HS-5 (cell line): ENCODE data around the gene LAMA5.

Experiments
- DNase-seq: peaks from one replicate; pipeline ENCODE4 v3.0.0-alpha.2; 2012; ENCODE audit warnings: low read depth

Gene LAMA5

DNA sequence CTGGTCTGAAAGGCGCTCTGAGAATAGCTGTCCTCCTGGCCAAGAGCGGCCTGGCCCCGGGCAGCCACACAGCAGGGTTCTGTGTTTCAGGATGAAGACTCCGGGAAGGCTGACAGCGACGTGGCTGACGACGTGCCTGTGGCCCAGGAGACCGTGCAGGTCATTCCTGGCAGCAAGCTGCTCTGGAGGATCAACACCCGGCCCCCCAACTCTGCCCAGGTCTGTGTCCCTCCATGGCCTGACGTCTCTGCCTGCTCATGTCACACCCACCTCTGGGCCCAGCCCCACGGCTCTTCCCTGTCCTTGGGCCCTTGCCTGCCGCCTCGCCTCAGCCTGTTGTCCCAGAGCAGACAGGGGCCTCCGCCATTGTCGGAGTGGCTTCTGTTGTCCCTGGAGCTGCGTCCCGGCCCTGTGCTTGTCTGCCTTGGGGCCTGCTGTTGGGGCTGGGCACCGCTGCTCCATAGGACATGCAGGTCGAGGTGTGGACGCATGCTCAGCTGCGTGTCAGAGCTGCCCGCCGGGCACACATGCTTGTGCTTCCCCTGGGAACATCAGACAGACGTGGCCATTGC lies 80.5 kb downstream of the LAMA5 start:
- no peak for DNase-seq

DNA sequence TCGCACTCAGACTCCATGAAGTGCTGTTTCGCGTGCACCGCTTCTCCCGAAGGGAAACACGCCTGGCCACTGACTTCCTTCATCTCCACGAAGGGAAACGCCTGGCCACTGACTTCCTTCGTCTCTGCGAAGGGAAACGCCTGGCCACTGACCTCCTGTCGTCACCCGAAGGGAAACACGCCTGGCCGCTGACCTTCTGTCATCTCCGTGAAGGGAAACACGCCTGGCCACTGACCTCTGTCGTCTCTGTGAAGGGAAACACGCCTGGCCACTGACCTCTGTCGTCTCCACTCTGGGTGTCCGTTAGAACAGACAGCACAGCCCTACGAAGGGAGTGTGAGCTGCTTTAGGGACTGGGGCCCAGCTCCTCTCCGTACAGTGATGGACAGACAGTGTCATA lies 81.4 kb downstream of the LAMA5 start:
- no peak for DNase-seq

DNA sequence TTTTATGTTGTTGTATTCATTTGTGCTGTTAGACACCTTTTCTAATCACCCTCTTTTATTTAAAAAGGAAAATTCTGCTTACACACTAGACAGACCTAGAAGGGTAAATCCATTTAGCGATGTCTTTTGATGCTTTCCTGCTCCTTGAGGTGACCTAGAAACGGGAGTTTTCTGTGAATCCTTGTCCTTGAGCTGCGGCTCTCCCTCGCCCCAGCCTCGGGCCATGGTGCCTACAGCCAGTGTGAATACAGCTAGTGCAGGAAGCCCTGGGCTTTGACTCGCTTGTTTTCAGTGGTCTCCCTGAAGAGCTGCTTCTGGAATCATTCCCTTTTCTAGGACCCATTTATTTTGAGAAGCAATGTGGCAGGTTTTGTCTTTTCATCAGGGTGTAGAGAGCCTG lies 82.0 kb downstream of the LAMA5 start:
- DNase-seq, result no peak

DNA sequence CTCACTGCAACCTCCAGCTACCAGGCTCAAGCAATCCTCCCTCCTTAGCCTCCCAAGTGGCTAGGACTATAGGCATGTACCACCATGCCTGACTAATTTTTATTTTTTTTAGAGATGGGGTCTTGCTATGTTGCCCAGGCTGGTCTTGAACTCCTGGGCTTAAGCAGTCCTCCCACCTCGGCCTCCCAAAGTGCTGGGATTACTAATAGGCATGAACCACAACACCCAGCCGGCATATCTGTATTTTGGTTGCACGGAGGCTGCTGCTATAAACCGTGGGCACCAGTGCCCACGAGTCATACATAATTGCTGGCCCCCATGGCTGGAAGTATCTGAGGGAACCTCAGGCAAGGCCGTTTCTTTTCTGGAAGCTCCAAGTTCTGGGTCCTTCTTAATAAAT lies 82.7 kb downstream of the LAMA5 start:
- no peak for DNase-seq

DNA sequence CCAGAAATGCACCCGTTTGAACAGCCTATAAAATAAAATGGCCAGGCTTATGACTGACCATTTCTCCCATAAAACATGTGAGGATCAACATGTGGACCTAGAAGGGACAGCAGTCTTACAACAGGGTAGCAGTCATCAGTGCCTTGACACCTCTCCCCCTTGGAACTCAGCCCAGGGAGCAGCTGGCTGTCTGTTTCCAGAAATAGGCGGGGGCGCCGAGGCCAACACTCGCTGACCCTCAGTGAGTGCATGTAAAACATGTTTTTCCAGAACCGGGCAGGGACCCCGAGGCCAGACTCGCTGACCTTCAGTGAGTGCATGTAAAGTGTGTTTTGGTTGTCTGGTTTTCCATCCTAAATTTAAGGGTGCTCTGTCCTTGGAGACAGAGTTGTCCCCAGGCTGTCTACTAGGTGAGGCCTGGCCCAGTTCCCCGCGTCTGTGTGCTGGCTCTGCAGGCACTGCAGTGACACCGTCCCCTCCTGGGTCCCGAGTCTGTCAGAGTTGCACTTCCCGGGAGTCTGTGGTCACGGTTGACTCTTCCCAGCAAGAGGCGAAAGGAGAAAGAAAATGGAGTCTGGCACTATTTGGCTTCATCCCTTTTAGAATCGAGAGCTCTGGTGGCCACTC lies 84.1 kb downstream of the LAMA5 start:
- no peak for DNase-seq

DNA sequence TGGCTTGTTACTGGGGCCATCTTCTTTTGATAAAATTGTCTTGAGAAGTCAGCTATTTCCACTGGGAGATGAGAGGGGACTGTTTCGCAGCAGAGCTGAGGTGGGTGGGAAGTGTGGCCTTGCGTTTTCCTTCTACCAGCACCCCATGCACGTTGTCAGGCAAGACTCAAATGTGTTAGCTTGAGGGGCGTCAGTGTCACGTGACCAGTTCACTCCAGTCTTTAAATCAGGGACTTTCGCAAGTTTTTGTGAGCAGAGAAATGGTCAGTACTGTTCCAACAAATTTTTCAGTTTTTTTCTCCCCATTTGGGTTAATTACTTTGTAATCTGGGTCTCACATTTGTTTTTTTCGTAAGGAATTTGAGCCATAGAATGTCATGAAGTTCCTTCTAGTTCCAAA lies 85.0 kb downstream of the LAMA5 start:
- no peak for DNase-seq

DNA sequence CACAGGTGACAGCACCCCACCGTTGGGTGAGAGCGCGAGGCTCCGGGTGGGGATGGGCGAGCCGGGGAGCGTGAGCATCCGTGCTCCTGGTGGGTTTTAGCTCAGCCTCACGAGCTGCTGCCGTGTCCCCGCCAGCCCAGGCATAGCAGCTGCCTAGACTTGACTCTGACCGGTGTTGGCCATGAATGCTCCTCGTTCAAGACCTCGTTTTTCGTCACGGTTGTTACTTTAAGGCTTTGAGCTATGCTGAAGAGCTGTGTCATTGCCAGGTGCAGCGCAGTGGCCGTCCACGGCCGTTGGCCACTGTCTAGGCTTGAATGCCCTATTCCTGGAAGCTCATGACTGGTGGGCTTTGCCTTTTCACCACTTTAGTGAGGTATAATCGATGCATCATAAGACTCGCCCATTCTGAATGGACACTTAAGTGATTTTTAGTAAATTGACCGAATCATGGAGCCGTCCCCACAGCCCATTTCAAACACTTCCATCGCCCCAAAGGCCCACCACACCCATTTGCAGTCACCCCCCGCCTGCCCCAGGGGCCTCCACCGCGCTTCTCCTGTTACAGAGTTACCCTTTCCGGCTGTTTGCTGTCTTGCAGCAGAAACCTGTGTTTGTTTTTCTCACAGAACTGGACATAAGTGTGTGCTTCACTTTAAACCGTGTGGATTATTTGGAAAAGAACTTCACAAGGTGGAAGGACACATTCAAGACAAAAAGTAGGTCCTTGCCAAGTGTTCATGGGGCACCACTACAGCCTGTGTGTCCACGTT lies 85.8 kb downstream of the LAMA5 start:
- no peak for DNase-seq

DNA sequence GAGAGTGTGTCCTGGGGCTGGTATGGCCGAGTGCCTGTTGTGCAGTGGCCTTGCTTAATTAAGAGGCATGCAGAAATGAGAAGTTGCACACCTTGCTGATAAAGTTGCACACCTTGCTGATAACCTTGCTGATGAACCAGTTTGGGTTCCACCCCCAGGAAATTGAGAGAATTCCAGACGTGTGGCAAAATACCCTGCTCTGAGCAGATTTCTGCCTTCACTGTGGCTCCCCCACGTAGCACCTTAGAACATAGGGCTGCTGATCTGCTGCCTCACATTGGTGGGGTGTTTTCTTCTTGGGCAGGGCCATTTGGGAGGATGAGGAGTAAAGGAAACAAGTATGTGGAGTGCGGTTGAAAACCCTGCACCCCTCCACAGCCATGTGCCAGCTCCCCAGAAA lies 86.8 kb downstream of the LAMA5 start:
- no peak for DNase-seq

DNA sequence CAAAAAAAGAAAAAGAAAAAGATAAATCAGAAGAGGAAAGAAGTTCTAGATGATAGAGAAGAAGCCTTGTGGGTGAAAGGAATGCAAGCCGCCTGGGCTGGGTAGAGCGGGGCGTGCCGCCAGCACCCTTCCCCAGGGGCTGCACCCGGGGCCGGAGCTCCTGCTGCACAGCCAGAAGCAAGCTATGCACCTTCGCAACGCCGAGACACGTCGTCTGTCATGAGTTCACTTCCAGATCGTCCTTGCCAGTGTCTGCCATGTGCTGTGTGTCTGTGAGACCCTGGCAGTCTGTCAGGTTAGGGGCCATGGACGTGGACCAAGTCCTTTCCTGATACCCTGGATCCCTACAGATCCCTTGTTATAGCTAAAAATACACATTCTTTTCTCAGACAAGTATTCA lies 89.9 kb downstream of the LAMA5 start:
- no peak for DNase-seq

DNA sequence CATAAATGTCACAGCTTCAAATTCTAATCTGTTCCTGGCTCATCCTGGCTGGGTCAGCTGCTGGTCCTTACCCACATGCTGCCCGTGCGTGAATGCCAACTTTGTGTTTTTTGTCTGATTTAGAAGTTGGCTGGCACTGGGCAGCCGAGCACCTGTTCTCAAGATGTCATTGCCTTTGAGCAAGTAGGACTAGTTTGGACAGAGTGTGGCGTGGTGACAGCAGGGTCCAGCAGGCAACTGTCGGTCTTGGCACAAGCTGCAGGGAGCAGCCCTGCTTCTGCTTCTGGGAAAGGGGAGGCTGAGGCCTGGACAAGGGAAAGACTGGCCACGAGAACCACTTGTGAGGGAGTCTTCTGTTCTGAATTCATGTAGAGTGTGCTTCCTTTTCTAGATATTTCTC lies 90.7 kb downstream of the LAMA5 start:
- no peak for DNase-seq

DNA sequence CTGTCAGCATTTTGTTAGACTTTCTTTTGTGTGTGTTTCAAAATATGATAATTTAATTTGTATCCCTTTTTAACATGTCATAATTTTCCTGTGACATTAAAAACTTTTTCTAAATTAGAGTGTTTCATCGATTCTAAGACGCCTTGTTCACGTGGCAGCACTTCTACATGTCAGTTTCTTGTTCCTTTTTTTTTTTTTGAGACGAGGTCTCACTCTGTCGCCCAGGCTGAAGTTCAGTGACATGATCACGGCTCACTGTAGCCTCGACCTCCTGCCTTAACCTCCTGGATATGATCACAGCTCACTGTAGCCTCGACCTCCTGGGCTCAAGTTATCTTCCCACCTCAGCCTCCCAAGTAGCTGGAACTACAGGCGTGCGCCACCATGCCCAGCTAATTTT lies 91.9 kb downstream of the LAMA5 start:
- DNase-seq, result no peak

DNA sequence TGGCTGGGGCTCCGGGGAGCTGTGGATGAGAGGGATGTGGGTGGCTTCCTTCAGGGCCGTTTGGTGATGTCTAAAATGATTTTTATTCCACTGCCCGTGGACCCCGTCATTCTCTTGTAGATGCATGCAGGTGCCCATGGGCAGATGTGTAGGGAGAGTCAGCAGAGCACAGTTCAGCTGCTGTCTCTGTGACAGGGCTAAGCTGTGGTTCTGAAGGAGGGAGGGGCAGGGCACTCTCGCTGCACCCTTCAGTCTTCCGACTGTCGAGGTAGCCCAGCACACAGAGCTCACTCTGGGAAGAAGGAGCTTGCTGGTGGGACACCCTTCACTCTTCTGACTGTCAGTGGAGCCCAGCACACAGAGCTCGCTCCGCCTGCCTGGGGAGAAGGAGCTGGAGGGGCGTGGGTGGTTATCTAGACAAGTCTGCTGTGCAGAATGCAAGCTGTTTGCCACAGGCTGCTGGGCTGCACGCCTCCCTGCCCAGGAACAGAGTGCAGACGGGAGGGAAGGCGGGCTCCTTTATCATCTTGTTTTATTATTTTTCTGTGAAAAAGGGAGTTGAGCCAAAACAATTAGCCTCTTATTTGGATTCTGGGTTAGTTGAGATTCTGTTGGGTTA lies 92.7 kb downstream of the LAMA5 start:
- no peak for DNase-seq

DNA sequence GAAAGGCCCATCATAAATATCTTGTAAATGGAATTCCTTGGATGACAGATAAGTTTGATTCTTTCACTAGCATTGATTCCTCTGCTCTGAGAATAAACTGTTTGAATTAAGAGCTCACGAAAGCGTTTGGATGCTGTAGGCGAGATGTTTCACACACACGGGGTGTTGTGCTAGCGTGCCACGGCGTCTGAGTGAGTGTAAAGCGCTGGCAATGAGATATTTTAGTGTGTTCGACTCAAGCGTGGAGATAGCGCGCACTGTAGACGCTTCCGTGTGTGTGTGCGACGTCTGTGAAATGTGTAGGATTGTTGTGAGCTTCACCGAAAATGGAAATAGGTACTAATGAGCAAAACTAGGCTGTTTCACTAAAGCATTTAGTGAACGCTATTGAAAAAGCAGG lies 93.7 kb downstream of the LAMA5 start:
- DNase-seq, result no peak

DNA sequence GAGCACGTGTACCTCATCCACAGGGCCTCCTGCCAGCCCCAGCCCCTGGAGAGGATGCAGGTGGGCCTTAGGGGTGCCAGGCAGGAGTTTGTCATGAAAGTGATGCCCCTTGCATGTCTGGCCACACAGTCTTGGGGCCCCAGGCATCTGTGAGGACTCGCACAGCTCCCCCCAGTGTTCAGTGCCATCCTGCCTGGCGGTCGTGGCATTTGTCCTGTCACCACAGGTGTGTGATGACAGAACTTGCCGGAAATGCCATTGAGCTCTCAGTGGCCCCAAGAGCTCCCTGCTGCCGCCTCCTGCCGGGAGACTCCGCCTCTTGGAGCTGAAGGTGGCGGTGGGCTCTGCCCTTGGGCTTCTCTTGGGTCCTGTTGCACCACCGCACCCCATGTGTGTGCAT lies 94.9 kb downstream of the LAMA5 start:
- DNase-seq, result no peak

DNA sequence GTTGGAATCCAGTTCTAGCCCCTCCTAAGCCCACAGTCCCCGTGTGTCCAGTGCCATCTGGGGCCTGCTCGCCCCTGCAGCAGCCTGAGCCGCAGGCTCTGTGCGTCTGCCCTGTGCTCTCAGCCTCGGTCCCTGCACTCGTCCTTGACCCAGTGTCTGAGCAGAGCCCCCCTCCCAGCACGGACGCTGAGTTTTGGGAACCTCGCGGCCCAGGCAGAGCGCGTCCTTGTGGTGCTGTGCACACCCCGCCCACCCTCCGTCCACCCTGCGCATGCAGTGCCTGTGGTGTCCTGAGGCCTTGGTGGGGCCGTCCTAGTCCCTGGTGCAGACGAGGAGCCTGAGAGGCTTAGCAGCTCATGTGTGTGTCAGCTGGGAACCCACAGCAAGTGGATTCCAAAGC lies 97.2 kb downstream of the LAMA5 start:
- no peak for DNase-seq

DNA sequence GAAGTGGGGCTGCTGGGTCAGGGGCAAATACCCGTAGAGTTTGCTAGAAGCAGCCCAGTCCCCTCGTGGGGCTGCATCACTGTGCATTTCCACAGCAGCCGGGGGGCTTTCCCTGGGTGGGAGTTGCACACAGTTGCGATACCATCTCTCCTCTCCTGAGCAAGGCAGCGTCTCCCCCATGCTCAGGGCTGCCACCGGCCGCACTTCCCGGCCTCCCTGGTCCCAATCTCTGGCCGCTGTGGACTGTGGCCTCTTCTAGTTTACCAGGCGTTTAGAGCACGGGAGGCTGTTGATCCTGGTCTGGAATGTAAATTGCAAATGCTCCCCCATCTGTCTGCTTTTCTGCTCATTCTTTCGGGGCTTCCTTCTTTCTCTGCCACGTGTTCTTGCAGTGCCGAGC lies 97.7 kb downstream of the LAMA5 start:
- no peak for DNase-seq

DNA sequence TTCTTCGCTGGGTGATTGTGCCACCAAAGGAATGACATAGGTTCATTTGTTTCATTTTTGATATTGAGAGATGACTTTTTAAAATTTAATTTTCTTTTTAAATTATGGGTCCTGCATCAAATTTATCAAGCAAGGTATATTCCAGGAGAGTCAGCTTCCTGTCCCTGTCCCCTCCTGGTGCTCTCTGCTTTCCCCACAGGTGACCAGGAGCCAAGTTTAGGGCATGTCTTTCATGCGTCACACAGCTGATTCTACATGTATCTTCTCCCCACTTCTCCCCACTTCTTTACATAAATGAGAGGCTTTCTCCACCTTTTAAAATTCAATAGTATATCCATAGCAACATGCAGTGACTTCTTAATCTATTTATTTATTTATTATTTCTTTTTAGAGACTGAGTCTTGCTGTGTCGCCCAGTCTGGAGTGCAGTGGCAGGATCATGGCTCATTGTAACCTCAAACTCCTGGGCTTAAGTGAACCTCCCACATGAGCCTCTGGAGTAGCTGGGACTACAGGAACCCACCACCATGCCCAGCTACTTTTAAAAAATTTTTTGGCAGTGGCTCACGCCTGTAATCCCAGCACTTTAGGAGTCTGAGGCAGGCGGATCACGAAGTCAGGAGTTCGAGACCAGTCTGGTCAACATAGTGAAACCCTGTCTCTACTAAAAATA lies 98.7 kb downstream of the LAMA5 start:
- DNase-seq, result no peak

DNA sequence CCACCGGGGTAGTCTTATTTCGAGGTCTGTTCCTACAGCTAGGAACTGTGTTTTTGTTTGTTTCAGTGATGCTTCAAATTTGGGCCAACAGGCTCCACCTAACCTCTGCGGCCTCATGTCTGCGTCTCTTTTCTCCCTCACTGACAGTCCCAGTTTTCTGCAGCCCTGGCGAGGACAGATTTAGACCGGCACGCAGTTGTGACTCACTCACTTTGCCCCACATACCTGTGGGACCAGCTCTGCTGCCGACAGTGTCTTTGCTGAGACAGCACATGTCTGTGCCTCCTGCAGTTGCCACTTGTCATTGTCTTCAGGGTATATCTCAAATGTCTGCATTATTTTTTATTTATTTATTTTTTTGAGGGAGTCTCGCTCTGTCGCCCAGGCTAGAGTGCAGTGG lies 99.6 kb downstream of the LAMA5 start:
- no peak for DNase-seq

DNA sequence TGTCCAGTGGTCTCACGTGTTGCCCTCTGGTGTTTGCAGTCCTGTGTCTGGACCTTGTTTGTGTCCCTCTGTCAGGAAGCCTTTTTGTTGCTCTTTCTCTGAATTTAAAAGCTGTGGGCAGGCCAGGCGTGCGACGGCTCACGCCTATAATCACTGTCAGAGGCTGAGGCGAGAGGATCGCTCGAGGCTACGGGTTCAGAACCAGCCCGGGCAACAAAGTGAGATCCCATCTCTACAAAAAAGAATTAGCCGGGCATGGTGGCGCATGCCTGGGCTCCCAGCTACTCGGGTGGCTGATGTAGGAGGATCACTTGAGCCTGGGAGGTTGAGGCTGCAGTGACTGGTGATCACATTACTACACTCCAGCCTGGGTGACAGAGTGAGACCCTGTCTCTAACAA lies 100.3 kb downstream of the LAMA5 start:
- no peak for DNase-seq

DNA sequence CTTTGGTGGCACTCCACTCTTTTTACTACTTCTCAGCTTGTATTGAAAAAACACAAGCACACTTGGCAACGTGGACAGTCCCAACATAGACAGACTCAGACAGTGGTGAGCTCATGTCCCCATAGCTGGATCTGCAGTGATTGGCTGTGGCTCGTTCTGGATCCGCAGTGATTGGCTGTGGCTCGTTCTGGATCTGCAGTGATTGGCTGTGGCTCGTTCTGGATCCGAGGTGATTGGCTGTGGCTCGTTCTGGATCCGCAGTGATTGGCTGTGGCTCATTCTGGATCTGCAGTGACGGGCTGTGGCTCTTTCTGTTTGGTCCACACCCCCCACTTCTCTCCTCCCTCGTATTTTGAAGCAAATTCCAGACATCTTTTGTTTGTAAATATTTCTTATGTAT lies 100.8 kb downstream of the LAMA5 start:
- DNase-seq, result no peak

DNA sequence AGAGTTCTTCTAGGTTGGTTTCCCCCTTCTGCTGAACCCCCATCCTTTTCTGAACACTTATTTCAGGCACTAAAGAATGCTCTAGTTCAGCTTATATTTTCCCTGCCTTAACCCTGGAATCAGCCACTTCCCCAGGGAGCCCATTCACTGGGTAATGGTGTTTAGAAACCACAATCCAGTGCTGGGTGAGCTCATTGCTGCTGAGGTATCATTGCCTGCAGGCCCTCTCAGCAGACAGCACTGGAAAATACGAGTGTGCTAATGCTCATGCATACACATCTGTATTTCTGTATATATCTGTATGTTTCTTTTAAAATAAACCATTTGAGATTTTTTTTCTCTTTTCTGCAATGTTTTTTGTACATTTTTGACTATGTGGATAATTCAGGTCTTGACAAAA lies 101.7 kb downstream of the LAMA5 start:
- no peak for DNase-seq

DNA sequence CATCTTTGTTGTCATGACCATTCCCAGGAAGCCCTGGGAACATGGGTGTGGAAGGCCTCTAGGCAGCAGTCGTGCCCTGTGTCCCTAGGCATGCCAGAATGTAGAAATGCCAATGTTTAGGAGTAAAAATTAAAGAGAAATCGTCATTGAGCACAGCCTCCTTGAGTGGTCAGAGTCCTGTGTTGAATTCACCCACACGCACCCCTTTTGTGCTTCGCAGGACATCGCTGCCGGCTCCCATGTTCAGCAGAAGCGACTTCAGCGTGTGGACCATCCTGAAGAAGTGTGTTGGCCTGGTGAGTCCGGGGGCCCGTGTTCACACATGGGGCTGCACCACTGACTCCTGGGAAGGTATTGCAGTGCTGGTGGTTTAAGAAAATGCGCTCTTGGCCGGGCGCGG lies 103.7 kb downstream of the LAMA5 start:
- DNase-seq, result no peak

DNA sequence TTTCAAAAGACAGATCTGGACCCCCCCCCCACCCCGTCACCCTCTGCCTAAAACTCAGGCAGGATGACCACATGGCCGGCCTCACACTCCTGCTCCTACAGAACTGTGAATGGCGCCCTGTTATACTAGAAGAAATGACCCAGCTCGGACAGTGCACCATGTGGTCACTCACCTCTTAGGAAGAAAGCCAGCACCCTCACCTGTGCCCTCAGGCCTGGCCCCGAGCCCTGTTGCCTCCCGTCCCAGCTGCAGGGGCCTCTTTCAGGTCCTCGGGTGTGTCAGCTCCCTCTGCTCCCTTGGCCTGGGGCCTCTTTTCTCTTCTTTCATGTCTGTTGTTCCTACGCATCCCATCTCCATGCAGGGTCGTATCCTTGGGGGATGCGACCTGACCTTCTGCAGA lies 105.0 kb downstream of the LAMA5 start:
- DNase-seq, result no peak
